ENCODE measurements around the gene LTB4R2.

Gene LTB4R2

GRCh38 chr14:24310646-24311604 is 985 bp downstream of the LTB4R2 start, which contains the start of gene LTB4R:
LTB4R (plus strand) TSS chr14:24311502; CDS start chr14:24315652, 4,150 bp downstream.
- no peaks in the 10 kb centered on the region for H3K4me1 ChIP-seq (ENCODE audit: control insufficient read depth, insufficient read depth, low read length)
- ChIA-PET CTCF (interaction anchor here (0.5 to 4.7 kb wide), 5 partner anchors 11 to 827 kb away, joined by 3 to 70 read pairs (median 3); partner anchors contain the start of genes DHRS1, NOP9, RABGGTA and TINF2), POLR2A (interaction anchor here (1.1 kb wide), 1 partner anchor 69 kb away, joined by 3 read pairs; the partner anchor contains the start of gene TINF2)
- H3K27ac ChIP-seq (ENCODE audit: extremely low read depth, low read depth, low read length), result no peak within 1 kb of the TSS
- no peak within 1 kb of the TSS for H3K4me3 ChIP-seq (ENCODE audit: low read depth, low read length)
- H3K36me3 ChIP-seq (ENCODE audit: control insufficient read depth in 2 of 2, insufficient read depth in 1 of 2, low read length in 2 of 2), result peaks cover 0 to 65% of the 10 kb centered on the region in 2 experiments; a peak in 2 of 3 replicates
- no peak for TF ChIP-seq ZFHX2 (tag by site-specific recombination; conservative IDR thresholded peaks at IDR 0.05)
- no peak for TF ChIP-seq IKZF3 (tag by site-specific recombination; IDR thresholded peaks at IDR 0.05)
- TF ChIP-seq ZNF837 (tag by site-specific recombination; IDR thresholded peaks at IDR 0.05), result no peak
- TF ChIP-seq ZNF114 (tag by site-specific recombination; IDR thresholded peaks at IDR 0.05), result no peak
- TF ChIP-seq ZNF404 (tag by site-specific recombination; IDR thresholded peaks at IDR 0.05), result no peak
- TF ChIP-seq ZNF48 (tag by site-specific recombination; IDR thresholded peaks at IDR 0.05), result no peak
- TF ChIP-seq ATF2 (tag by site-specific recombination; IDR thresholded peaks at IDR 0.05; ENCODE audit: low read depth), result no peak
- no peak for TF ChIP-seq ZNF394 (tag by site-specific recombination; IDR thresholded peaks at IDR 0.05; ENCODE audit: borderline replicate concordance)
- no peak for TF ChIP-seq PRDM2 (tag by site-specific recombination; IDR thresholded peaks at IDR 0.05; ENCODE audit: borderline replicate concordance)
- no peak for TF ChIP-seq ZNF555 (tag by site-specific recombination; conservative IDR thresholded peaks at IDR 0.05)
- TF ChIP-seq ZNF146 (tag by site-specific recombination; IDR thresholded peaks at IDR 0.05), result no peak
- no peak for TF ChIP-seq ZNF223 (tag by site-specific recombination; IDR thresholded peaks at IDR 0.05)
- no peak for TF ChIP-seq ZBTB48 (tag by site-specific recombination; IDR thresholded peaks at IDR 0.05)
- TF ChIP-seq ZBTB49 (tag by site-specific recombination; IDR thresholded peaks at IDR 0.05; ENCODE audit: low read depth), result no peak
- no peak for TF ChIP-seq ZBTB44 (tag by site-specific recombination; IDR thresholded peaks at IDR 0.05)
- no peak for TF ChIP-seq ZNF530 (tag by site-specific recombination; IDR thresholded peaks at IDR 0.05; ENCODE audit: low read depth)
- no peaks in the 10 kb centered on the region for H3K9me3 ChIP-seq (ENCODE audit: control insufficient read depth, insufficient read depth, low read depth, low read length)
